GM19438 (cell line): Measurements from ENCODE around the gene MYOT.

Experiments
- ATAC-seq: cut with Tn5 transposase; IDR thresholded peaks from one replicate; pipeline ENCODE4 v1.9.1; 2021; ENCODE audit warnings: low read depth; ENCODE audit not compliant: unreplicated experiment

Gene MYOT

DNA sequence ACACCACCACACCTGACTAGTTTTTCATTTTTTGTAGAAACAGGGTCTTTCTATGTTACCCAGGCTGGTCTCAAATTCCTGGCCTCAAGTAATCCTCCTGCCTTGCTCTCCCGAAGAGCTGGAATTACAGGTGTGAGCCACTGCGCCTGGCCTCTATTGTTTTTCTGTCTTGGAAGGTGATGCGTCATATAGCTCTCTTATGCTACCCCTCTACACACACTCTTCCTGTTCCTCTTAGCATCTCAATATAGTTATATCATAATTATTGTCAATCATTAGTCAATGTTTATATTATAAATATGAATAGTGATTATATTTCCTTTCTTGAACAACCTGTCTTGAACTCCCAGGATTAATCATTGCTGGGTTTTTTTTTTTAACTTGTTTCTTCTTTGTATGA lies 28.9 kb downstream of the MYOT start:
- ATAC-seq = no peak

DNA sequence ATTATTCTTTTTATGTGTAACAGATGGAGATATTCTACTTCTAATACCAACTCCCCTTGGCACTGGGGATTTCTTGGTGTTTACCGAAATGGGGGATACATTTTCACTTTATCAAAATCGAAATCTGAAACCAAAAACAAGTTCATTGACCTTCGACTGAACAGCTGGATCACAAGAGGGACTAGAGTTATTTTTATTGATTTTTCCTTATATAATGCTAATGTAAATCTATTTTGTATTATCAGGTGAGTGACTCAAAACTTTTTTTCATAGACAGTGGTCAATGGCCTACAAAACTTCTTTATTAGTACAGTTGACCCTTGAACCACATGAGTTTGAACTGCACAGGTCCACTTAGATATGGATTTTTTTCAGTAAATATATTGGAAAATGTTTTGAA lies 31.8 kb downstream of the MYOT start:
- ATAC-seq = no peak

DNA sequence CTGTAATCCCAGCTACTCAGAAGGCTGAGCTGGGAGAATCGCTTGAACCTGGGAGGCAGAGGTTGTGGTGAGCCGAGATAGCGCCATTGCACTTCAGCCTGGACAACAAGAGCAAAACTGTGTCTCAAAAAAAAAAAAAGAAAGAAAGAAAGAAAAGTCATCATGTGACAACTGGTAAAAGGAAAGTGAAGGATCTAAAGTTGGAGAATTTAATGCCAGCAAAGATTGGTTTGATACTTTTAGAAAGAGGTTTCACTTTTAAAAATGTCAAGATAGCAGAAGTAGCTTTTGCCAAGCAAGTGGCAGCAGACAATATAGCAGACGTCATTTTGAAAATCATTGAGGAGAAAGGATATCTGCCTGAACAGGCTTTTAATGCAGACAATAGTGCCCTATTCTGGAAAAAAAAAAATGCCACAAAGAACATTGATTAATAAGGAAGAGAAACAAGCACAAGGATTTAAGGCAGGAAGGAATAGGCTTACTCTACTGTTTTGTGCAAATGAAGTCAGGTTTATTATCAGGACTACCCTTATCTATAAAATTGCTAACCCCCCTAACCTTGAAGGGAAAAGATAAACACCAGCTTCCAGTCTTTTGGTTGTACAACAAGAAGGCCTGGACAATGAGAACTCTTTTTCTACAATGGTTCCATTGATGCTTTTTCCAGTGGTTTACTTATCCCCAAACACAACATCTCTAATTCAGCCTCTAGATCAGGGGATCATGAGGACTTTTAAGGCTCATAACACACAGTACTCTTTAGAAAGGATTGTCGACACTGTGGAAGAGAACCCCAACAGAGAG lies 33.6 kb downstream of the MYOT start:
- no peak for ATAC-seq

DNA sequence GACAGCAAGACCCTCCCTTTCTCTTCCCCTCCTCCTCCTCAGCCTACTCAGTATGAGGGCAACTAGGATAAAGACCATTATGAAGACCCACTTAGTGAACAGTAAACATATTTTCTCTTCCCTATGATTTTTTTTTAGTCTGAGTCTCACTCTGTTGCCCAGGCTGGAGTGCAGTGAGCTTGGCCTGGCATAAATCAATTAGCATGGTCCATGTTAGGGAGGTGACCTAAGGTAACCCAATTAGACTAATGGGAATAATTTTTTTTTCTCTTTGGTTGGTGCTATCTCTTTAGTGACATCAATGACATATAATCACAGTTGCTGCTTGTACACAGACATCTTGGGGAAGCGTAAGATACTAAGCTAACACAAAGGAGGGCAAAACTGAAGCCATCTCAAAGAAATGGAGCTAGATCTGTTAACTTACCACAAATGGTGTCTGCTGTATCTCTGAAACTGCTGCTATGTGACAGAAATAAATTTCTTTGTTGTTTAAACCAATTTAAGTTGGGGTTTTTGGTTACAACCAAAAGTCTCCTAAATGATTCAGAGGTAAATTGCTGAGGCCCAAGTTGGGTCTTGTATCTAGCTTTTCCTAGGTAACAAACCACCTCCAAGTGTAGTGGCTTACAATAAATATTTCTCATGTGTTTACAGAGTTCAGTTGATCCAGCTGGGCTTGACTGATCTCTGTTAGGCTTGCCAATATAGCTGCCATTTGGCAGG lies 34.9 kb downstream of the MYOT start:
- ATAC-seq = no peak

DNA sequence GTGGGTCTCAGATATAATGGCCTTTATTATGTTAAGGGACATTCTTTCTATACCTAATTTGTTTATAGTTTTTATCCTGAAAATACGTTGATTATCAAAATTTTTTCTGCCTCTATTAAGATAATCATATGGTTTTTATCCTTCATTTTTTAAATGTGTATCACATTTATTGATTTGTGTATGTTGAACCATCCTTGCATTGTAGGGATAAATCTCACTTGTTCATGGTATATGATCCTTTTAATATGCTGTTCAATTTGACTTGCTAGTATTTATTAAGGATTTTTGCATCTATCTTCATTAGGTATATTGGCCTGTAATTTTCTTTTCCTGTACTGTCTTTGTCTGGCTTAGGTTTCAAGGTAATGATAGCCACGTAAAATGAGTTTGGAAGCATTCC lies 47.1 kb downstream of the MYOT start:
- no peak for ATAC-seq

DNA sequence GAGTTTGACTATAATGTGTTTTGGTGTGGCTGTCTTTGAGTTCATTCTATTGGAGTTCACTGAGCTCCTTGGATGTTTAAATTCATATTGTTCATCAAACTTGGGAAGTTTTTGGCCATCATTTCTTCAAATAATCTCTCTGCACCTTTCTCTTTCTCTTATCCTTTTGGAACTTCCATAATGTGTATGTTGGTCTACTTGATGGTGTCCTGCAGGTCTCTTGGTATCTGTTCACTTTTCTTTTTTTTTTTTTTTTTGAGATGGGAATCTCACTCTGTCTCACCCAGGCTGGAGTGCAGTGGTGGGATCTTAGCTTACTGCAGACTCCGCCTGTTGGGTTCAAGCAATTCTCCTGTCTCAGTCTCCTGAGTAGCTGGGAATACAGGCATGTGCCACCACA lies 49.3 kb downstream of the MYOT start:
- no peak for ATAC-seq

DNA sequence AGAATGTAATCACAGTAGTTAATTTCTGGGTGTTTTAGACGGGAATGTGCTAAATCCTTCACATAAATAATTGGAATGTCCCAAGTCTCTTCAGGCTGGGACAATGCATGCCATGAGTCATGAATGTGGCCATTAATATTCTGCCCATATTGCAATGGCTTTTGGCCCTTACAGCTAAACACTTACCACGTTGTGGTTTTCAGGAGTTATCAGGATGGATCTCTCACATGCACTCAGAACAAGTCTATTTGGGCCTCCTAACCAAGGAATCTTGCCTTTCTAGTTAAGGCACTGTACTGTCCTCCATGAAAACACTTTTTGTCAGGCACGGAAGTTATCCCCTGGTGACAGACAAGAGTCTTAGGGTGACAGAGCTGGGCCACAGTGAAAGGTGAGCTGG lies 54.3 kb downstream of the MYOT start:
- no peak for ATAC-seq

DNA sequence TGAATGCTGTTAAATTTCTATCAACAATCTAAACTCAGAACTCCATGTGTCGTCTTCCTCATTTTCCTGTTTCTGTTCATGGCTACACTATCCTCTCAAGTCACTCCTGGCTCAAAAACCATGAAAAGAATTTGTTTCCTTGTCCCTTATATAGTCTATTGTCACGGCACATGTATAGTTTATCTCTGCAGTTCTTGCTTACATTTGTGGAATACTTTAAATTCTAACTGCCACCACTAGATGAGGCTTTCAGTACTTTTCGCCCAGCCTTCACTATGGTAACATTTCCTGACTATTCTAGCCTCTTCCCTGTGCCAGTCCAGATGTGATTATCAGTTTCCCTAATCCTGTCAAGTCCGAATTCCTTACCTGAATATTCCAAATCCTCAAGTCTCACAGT lies 56.2 kb downstream of the MYOT start:
- no peak for ATAC-seq

DNA sequence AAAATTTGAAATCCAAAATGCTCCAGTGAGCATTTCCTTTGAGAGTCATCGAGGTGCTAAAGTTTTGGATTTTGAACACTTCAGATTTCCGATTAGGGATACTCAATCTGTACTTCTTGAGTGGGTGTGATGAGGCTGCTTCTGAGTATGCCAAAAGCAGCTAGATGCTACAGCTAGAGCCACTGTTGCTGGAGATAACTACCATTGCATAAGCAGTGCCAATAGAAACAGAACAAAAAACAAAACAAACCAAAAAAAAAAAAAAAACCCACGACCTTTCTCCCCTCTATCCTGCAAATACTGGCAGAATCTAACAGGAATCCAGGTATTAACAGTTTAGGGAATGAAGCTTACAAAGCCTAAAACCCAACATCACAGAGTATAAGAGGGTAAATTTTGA lies 65.1 kb downstream of the MYOT start:
- ATAC-seq = no peak

DNA sequence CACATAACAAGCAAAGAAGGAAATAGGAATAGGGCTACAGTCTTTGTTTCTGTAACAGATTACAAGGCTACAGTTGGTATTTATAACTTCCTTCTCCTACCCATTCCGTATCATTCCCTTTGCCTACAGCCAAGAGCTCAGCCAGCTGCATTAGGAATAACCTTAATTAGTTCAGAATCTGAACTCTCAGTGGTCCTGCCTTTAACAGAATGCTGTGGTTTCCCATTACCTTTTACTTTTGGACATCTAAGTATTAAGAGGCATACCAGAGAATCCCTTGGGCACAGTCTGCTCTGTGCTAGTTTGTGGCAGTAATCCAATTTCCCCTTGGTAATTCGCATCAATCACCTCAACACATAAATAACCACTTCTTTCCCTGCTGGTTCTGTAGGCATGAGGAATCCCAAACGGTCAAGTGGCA lies 65.8 kb downstream of the MYOT start:
- no peak for ATAC-seq

DNA sequence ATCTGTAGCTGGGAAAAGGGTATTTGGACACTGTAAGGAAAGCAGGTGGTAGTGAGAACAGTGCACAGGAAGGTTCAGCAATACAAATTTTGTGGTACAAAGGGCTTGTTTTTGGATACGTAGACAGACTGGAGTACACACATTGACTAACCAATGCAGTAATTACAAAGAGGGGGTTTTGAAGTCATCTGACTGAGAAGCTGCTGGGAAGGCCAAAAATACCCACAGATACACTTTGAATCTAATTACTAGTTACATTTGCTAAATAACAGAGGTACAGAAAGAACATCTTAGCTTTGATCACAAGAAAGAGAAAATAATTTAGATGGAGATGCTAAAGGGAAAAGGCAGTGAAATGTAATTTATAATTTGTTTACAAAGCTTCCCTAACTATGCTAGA lies 67.5 kb downstream of the MYOT start:
- no peak for ATAC-seq

DNA sequence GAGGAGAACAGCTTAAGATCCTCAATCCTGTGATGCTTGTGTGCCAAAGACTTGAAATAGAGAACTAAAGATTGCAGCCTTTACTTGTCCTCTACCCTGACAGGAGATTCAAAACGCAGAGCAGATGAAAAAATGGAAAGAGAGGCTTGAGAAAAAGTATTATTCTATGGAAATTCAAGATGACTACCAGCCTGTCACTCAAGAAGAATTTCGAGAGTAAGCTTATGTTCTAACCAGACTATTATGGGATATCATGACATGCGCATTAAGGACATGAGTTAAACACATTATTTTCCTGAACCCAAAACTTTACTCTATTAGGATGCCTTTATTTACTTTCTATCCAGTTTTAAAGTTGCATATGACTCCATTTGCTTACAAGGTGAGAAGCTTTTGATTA lies 68.0 kb downstream of the MYOT start:
- ATAC-seq = no peak
